Duodenal mucosa (tissue), 2 donors: Measurements from ENCODE around the gene SLC22A7.

Experiments
- H3K27ac ChIP-seq: one replicate; pipeline ENCODE4 v1.7.0; 2013; ENCODE audit warnings: low read depth, low read length
- H3K27me3 ChIP-seq, 2 donors: one replicate each; pipeline ENCODE4 v1.7.0; 2013; ENCODE audit warnings: low read length in 2 of 2, control low read depth in 1 of 2; ENCODE audit not compliant: insufficient read depth in 2 of 2, control insufficient read depth in 1 of 2
- H3K36me3 ChIP-seq, 2 donors: one replicate each; pipeline ENCODE4 v1.7.0; 2013; ENCODE audit warnings: low read length in 2 of 2, control low read depth in 1 of 2; ENCODE audit not compliant: insufficient read depth in 2 of 2, control insufficient read depth in 1 of 2
- H3K4me1 ChIP-seq, 2 donors: one replicate each; pipeline ENCODE4 v1.7.0; 2013; ENCODE audit warnings: low read length in 2 of 2, control low read depth in 1 of 2; ENCODE audit not compliant: insufficient read depth in 2 of 2, control insufficient read depth in 1 of 2
- H3K4me3 ChIP-seq, 2 donors: one replicate each; pipeline ENCODE4 v1.7.0; 2013; ENCODE audit warnings: low read length in 2 of 2, low read depth in 1 of 2
- H3K9ac ChIP-seq, 2 donors: one replicate each; pipeline ENCODE4 v1.7.0; 2013; ENCODE audit warnings: low read length in 2 of 2, low read depth in 1 of 2
- H3K9me3 ChIP-seq, 2 donors: one replicate each; pipeline ENCODE4 v1.7.0; 2013; ENCODE audit warnings: low read length in 2 of 2, control low read depth in 1 of 2; ENCODE audit not compliant: control insufficient read depth in 1 of 2

The SLC22A7 gene

DNA sequence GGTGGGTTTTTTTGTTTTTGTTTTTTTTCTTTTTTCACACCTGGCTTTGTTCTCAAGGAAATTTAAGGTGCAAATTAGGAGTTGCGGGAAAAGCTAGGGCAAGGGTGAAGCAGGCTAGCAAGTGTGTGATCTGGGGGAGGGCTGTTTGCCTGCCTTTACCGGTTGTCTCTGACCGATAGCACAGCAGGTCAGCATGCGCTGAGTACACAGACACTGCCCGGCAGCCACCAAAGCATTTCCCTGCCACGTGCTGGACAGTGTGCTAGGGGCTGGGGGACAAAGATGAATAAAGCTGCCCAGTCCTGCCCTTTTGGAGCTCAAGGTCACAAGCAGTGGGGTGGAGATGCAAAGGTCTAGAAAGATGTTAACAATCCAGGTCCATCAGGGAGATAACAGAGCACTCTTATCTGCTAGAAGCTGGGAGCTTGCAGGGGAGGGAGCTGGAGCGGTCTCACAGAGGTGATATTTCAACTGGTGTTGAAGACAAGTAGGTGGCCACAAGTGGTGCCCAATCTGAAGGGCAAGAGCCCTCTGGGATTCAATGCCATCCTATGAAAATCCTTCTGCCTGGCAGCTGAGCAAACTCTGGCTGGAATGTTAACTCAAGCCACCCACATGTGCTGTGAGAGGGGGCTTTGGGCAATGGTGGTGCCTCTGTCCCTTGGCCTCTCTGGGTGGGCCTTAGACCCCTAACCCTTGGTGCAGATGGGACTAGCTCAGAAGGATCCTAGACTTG is 30.3 kb upstream of the SLC22A7 start:
- Histone ChIP-seq H3K36me3 (no peaks in the 10 kb centered on the region), H3K27me3 (peaks cover 0 to 3% of the 10 kb centered on the region in 2 donors), H3K9ac (no peak overlapping the region)

DNA sequence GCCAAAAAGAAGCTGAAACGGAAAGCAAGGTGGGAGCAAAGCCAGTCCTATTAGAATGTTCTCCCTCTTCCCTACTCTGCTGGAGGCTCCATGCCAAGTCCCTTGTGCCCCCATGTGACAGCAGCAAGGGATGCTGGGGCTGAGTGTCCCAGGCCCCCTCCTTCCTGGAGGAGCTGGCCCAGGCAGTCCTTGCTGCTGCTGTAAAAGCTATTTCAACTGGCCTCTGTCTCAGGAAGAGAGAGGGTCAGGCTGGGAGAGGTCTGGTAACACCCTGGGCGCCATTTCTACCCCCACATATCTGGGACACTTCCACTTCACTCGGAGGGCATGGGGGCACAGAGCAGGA is 29.7 kb upstream of the SLC22A7 start:
- H3K27me3 ChIP-seq = peaks cover 0 to 3% of the 10 kb centered on the region in 2 donors
- H3K4me3 ChIP-seq = no peak overlapping the region
- H3K27ac ChIP-seq = no peak overlapping the region
- peaks cover 43 to 54% of the 10 kb centered on the region in 2 donors for H3K4me1 ChIP-seq
- no peaks in the 10 kb centered on the region for H3K9me3 ChIP-seq
- H3K9ac ChIP-seq = no peak overlapping the region
- H3K36me3 ChIP-seq = no peaks in the 10 kb centered on the region

More for the DNA sequence above, 30.3 kb upstream of the SLC22A7 start:
- H3K4me1 ChIP-seq = peaks cover 43 to 50% of the 10 kb centered on the region in 2 donors
- no peak overlapping the region for H3K4me3 ChIP-seq
- no peaks in the 10 kb centered on the region for H3K9me3 ChIP-seq
- peak overlapping the region; percentile 22 for H3K27ac ChIP-seq

DNA sequence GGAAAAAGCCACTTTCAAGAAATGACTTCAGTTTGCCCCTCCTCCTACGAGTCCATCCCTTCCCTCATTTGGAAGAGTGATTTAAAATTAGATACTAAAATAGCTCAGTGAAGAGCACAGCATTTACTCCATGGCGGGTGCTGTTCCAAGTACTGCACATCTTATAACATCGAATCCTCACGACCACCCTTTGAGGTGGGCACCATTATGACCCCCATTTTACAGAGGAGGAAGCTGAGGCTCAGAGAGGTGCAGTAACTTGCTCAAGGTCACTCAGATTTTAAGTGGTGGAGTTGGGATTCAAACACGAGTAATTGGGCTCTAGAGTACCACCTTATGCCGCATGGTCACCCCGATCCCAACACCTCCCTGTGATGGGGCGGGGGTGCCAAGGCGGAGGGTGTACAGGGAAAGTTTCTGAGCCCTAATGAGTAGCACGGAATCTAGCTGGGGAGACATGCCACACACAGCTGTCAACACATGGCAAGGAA is 29.2 kb upstream of the SLC22A7 start:
- Histone ChIP-seq H3K4me1 (peaks cover 43 to 56% of the 10 kb centered on the region in 2 donors), H3K9me3 (no peaks in the 10 kb centered on the region), H3K27me3 (peaks cover 0 to 3% of the 10 kb centered on the region in 2 donors), H3K9ac (peak overlapping the region; percentile 28 to 46), H3K27ac (peak overlapping the region; percentile 76), H3K4me3 (peak overlapping the region; percentile 57 to 61), H3K36me3 (no peaks in the 10 kb centered on the region)

DNA sequence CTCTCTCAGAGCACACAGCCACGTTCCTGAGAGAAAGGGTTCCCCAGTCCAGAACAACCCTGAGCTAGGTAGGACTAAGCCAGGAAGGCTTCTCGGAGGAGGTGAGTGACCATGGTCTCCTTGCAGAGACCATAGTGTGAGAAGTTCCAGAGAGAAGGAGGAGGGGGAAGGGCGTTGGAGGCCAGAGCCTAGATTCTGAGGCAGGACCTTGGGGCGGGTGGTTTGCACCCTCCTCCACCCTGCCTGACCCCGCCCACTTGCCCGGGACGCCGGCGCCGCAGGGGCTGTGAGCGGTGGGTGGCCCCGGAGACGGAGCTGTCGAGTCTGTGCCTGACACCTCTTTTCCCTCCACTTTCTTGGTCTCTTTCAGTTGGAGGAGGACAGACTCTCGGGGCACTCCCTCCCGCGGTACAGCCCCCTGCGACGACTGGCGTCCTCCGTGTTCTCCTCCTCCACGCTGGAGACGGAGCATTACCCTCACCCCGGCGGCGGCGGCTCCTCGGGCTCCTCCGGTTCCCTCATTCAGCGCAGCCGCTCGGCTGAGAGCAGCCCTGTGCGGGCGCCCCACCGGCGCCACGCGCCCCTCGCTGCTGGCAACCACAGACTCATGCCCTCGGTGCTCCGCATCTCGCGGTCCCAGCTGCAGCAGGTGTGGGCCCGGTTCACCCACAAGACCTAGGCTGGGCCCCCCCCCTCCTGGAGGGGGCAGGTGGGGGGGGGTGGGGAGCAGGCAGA is 28.6 kb upstream of the SLC22A7 start:
- peak overlapping the region; percentile 76 for H3K27ac ChIP-seq
- H3K9me3 ChIP-seq = no peaks in the 10 kb centered on the region
- H3K4me1 ChIP-seq = peaks cover 47 to 62% of the 10 kb centered on the region in 2 donors
- H3K9ac ChIP-seq = peak overlapping the region; percentile 28 to 46
- H3K27me3 ChIP-seq = peaks cover 0 to 3% of the 10 kb centered on the region in 2 donors
- no peaks in the 10 kb centered on the region for H3K36me3 ChIP-seq
- H3K4me3 ChIP-seq = peak overlapping the region; percentile 57 to 61

DNA sequence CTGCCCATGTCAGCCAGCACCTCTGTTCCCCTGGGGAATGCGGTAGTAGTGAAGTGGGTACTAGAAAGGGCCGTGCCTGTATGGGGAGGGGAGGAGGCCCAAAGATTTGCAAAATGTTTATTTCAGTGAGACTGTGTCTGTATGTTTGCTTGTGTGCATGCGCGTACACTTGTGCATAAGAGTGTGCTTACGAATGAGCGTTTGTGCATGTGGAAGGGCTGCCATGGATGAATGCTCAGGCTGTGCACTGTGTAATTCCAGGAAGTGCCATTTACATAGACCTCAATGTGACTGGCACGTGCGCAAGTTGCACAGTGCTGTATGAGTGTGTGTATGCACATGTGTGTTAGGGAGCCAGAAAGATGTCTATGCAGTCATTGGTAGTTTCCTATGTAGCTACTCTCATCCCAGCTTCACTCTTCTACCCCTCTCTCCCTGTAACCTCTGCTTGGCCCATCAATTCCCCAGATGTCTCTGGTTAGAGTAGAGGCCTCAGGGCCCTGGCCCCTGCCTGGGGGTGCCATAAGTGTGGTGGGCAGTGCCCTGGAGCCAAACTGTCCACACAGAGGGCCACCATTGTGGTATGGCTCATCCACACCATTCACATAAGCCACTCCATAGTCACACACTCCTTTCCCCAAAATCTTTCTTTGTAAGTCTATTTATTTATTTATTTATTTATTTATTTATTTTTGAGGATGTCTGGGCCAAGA is 26.8 kb upstream of the SLC22A7 start:
- peak overlapping the region; percentile 28 to 30 for H3K9ac ChIP-seq
- H3K36me3 ChIP-seq = no peaks in the 10 kb centered on the region
- peaks cover 55 to 70% of the 10 kb centered on the region in 2 donors for H3K4me1 ChIP-seq
- no peak overlapping the region for H3K4me3 ChIP-seq
- peaks cover 0 to 3% of the 10 kb centered on the region in 2 donors for H3K27me3 ChIP-seq
- no peaks in the 10 kb centered on the region for H3K9me3 ChIP-seq
- peak overlapping the region; percentile 33 for H3K27ac ChIP-seq

DNA sequence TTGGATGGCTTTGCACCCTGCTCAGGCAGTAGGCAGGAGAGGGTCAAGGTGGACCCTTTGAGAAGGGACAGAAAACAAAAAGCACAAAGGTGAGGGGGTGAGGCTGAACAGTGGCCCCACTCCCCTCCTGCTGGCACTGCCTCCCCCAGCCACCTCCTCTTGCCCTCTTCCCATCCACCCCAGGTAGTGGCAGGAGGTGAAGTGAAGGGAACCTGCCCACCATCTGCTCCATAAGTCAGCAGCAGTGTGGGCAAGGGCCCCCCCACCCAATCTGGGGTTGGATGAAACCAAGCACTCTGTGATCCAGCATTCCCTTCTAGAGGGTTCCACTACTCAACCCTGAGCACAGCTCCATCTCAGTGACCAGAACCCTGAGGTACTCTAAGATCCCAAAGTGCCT is 26.1 kb upstream of the SLC22A7 start:
- Histone ChIP-seq H3K9ac (no peak overlapping the region), H3K4me3 (no peak overlapping the region), H3K36me3 (no peaks in the 10 kb centered on the region), H3K27me3 (peaks cover 0 to 3% of the 10 kb centered on the region in 2 donors), H3K4me1 (peaks cover 58 to 77% of the 10 kb centered on the region in 2 donors), H3K27ac (no peak overlapping the region), H3K9me3 (no peaks in the 10 kb centered on the region)

DNA sequence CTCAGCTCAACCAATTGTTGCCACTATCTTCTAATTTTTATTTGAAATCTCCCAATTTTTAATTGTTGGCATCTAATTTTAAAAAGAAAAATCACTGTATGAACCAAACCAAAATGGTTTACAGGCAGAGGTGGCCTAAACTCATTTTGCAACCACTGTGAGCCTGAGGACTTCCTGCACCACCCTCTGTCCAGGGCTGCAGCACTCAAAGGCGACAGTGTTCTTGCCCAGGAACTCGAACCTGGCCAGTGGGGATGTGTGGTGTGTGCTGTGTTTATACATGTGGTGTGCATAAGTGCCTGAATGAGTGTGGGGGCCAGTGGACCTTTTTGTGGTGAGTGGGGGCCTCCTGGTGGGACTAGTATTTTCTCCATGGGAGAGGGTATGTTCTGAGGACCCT is 24.4 kb upstream of the SLC22A7 start:
- Histone ChIP-seq H3K4me1 (peaks cover 48 to 77% of the 10 kb centered on the region in 2 donors), H3K9me3 (no peaks in the 10 kb centered on the region), H3K9ac (peak overlapping the region in 1 of 2 donors; percentile 83), H3K36me3 (no peaks in the 10 kb centered on the region), H3K4me3 (no peak overlapping the region), H3K27ac (no peak overlapping the region), H3K27me3 (peaks cover 0 to 3% of the 10 kb centered on the region in 2 donors)

DNA sequence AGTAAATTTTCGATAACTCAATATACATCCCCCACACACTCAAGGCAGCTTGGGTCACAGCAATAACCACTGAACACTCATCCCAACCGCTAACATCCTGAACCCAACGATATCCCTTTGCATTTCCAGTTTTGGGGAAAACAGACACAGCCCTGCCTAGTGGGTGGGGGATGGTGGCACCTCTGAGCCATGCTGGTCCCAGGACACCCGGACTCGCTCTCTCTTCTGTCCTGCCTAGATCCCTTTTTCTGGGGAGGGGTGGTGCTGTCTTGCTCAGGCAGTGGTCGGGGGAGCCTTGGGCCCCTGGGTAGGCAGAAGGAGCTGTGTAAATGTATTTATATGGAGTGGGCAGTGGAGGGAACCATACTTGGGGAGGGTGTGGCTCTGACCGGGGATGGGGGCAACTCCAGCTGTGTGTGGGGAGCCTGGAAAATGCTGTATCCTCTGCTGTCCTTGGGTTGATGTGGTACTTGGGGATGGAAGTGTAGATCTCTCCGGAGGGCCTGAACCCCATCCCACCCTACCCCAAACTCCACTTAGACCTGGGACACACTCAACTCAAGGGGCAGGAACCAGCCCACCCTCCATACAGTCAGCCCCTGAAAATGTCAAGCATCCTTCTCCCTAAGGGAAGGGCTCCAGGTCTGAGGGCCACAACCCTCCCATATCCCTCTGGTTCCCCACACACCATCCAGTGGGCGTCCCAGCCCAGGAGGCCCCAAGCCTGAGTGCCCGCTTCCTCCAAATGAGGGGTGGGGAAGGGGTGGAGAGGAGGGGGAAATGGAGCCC is 23.7 kb upstream of the SLC22A7 start:
- H3K27me3 ChIP-seq = no peaks in the 10 kb centered on the region
- H3K9me3 ChIP-seq = no peaks in the 10 kb centered on the region
- H3K4me3 ChIP-seq = peak overlapping the region; percentile 67 to 77
- peak overlapping the region; percentile 77 for H3K27ac ChIP-seq
- H3K36me3 ChIP-seq = no peaks in the 10 kb centered on the region
- H3K9ac ChIP-seq = peak overlapping the region; percentile 81 to 83
- H3K4me1 ChIP-seq = peaks cover 48 to 77% of the 10 kb centered on the region in 2 donors

DNA sequence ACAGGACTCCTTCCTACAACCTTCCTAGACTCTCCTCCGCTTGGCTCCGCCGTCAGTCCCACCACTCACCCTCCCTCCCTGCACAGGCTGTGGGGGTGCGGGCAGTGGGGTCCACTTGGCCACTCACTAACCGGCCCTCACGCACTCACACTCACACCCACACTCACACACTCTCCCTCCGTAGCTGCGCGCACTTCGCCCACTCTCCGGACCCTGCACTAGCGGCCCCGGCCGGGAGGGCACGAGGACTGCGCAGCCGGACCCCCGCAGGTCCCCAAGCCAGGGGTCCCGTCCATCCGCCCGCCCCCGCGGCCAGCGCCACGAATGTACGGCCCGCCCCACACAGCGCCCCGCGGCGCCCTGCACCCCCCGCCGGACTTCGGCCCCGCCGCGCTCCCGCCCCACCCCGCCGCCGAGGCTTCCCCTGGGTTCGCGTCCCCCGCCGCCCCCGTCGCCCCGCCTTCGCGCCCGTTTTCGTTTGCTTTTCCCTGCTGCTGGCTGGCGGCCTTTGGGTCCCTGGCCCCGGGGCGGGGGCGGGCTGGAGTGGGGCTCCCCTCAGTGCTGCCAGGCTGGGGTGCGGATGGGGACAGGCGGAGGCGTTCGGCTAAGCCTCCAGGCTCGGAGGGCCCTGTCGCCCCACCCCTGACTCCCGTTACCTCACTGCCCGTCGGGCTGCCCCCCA is 23.0 kb upstream of the SLC22A7 start:
- H3K27ac ChIP-seq = peak overlapping the region; percentile 85
- H3K9me3 ChIP-seq = no peaks in the 10 kb centered on the region
- H3K4me3 ChIP-seq = peak overlapping the region; percentile 67 to 77
- H3K27me3 ChIP-seq = no peaks in the 10 kb centered on the region
- no peaks in the 10 kb centered on the region for H3K36me3 ChIP-seq
- H3K4me1 ChIP-seq = peaks cover 47 to 73% of the 10 kb centered on the region in 2 donors
- H3K9ac ChIP-seq = peak overlapping the region; percentile 81 to 83
